22Rv1 (cell line): Measurements from ENCODE around the gene SLC39A8.

Experiments used
- CTCF ChIP-seq: fragments of 450-650 bp; IDR thresholded peaks from 2 replicates; pipeline ENCODE4 v1.5.1; 2017; ENCODE audit warnings: mild to moderate bottlenecking
- ZFX ChIP-seq: fragments of 450-650 bp; IDR thresholded peaks from 2 replicates; pipeline ENCODE4 v1.6.1; 2017; ENCODE audit warnings: antibody characterized with exemption, borderline replicate concordance

GRCh38 chr4:102268355-102268754, 76.9 kb downstream of the SLC39A8 start:
- TF ChIP-seq CTCF, result no peak
- no peak for TF ChIP-seq ZFX
